Liver (tissue), 2 donors: Measurements from ENCODE around the gene PHLPP1.

Experiments
- CTCF ChIP-seq: fragments of 150-350 bp; IDR thresholded peaks from 2 replicates; pipeline ENCODE4 v1.5.1; 2017; ENCODE audit warnings: improper control_type of control experiment, low read depth, low read length; ENCODE audit not compliant: missing input control
- YY1 ChIP-seq: IDR thresholded peaks from 2 replicates; pipeline ENCODE4 v1.6.1; 2016; ENCODE audit warnings: antibody characterized with exemption, mild to moderate bottlenecking
- donor health status: healthy.

GRCh38 chr18:62778976-62779869 is 63.9 kb downstream of the PHLPP1 start:
- no peak for TF ChIP-seq CTCF
- TF ChIP-seq YY1: no peak
